NCI-H345 (cell line): Measurements from ENCODE around the gene GABRA5.
"Not testable (repeated sequence)": the region's sequence is repeated elsewhere in the genome, so short reads cannot be mapped to it uniquely, and the experiment has no call there.

ENCODE experiments used
- DNase-seq: peaks from one replicate; lab custom pipeline; 2025; lab: John Stamatoyannopoulos, UW

The GABRA5 gene

DNA sequence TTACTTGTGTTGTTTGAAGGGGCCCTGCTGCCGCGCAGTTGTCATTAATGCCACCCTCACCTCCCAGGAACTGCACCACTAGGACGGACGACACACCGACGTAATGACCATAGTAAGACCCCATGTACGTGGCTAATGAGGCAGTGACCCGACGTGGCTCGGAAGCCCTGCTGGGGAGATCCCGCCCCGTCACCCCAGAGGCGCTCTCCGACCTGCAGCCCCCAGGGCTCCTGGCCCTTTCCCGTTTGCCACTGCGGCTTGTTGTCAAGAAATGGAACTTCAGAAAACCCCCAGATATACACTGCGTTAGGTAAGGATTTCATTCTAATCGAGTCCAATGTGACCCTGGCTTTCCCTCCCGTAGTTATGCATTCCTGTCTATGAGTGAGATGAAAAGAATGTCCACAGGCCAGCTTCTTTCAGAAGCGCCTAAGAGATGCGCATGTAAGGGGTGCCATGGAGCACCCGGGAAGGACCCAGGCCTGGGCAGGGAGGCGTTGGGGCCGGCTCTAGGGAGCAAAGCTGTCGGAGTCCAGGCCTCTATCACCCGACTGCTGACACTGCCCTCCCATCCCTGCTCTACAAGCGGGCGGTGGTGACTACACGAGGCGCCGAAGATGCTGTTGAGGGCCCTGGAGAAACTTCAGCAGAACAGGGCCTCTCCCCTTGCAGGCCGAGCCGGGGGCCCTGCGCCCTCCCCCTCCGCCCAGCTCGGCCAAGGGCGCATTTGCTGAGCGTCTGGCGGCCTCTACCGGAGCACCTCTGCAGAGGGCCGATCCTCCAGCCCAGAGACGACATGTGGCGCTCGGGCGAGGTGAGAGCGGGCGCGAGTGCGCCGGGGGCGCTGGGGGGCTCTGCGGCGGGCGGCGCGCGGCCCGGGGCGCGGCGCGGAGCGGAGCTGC, at the start of gene GABRA5:
Gene GABRA5, plus strand, starts transcription at position 765 of the 902 bp plus-strand sequence. CDS start 2,187 bp downstream, outside the sequence.
- peak; percentile 26 for DNase-seq

- not testable (repeated sequence) for DNase-seq
These were observed 35.7 kb upstream of the GABRA5 start for GRCh38 chr15:26831191-26831590.

DNA sequence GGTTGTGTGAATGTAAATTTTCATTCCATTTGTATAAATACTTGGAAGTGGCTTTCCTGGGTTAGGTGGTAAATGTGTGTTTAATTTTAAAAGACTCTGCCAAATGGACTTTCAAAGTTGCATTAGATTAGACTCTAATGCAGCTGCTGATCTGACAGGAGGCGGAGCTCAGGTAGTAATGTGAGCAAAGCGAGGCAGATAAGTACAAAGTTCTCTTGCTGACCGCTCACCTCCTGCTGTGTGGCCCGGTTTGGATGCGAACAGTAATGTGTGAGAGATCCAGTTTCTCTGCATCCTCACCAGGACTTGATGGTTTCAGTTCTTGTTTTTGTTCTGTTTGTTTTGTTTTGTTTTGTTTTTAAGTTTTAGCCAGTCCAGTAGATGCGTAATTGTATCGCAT, 34.9 kb upstream of the GABRA5 start:
- DNase-seq, result no peak

DNA sequence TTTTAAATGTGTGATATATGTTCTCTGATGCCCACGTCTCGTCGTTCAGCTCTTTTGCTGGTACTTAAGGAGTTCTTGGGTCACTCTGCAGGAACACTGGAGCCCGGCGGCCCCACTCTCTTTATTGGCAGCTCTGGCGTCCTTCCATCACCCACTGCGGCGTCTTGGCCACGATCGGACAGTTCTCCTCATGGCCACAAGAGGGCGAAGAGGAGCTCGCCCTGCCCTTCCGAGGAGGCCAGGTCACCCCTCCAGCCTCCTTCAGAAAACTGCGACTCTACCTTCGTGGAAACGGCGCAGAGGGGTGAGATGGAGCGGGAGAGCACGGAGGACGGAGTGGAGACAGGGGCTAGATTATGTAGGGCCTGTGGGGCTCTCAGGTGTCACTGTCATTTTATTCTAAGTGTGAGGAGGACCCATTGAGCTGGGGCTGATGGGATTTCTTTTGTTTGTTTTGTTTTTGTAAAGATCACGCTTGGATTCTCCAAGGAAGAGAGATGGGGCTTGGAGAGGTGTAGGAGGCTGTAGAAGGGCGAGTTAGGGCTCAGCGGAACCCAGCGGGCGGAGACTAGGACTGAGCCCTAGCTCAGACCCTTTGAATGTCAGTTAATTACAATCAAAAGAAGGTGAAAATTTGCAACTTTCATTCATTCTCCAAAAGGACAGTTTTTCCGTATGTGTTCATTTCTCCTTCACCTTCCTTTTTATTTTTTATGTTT, 28.0 kb upstream of the GABRA5 start:
- DNase-seq, result no peak

DNA sequence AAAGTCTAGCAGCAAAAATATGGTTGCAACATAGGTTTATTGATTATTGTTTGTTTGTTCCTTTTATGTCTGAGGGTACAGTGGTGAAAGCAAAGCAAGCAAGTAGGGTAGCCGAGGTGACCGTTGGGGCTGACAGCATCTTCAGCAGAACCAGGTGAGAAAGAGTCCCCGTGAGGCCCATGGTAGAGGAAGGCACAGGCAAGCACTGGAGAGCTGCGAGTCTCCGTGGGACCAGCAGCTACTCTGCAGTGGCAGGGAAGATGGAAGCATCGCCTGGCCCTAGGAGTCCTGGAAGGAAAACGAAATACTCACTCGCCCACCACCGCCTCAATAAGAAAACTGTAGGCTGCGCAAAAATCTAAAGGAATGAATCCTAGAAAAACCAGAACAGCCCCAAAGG, 25.3 kb upstream of the GABRA5 start:
- no peak for DNase-seq

DNA sequence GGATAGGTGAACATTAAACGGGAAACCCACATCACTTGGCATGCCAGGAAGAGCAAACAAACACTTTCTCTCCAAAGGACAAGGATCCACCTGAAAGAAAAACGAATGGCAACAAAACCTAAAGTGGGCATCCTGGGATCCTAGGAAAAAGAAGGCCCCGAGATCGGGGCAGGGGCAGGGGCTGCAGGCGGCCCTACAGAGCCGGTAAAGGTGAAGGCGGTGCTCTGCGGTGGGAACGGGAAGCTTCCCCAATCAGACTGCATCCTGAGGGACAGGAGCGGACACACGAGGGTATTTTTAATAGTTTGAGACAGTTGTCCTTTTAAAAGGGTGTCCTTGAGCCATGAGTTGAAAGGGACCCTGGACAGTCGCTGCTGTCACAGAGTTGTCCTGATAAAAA, 24.9 kb upstream of the GABRA5 start:
- DNase-seq, result no peak

GRCh38 chr15:26842391-26842790, 24.5 kb upstream of the GABRA5 start:
- DNase-seq, result no peak

DNA sequence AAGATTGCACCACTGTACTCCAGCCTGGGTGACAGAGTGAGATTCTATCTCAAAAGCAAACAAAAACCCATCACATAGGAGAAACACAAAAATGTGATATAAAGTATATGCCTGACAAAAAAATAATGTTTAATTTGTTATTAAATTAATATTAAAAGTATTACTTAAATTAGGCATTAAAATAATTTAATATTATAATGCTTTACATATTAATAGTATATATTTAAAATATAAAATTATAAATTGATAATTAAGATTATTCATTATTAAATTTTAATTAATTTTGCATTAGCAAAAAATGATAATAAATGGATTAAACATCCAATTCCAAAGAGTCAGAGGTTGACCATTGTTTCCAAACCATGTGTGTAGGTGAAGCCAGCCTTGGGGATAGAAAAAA, 22.0 kb upstream of the GABRA5 start:
- DNase-seq, result no peak

GRCh38 chr15:26848498-26848897, 18.4 kb upstream of the GABRA5 start:
- no peak for DNase-seq

DNA sequence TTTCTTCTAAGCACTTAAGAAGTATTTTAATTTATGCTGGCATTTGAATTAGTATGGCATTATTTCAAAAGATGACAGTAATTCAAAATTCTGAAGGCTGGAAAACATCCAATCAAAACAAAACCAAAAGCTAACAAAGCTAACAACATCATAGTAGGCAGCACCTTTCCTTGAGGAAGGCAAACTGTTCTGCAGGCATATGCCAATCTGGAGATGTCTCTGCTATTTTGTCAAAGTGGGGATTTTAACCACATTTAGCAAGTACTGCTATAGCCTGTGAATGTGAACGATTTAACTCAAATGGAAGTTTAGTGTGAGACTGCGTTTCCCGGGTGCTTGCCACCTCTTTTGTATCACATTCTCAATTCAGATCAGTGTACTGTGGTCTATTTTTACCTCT, 16.7 kb upstream of the GABRA5 start:
- no peak for DNase-seq

DNA sequence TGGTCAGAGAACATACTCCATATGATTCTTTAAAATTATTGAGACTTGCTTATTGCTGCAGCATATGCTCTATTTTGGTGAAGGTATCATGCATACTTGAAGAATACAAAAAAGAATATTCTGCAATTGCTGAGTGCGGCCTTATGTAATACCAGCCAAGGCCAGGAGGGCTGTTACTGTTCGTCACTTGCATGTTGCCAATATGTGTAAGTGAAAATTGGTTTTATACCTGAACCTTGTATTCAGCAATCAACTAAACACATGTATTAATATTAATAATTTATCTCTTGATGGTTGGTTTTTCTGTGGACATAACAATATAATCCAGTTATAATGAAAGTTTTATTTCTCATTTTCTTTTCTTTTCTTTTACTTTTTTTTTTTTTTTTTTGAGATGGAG, 13.9 kb upstream of the GABRA5 start:
- DNase-seq, result no peak

- no peak for DNase-seq
These were observed 12.4 kb upstream of the GABRA5 start for GRCh38 chr15:26854435-26854834.

DNA sequence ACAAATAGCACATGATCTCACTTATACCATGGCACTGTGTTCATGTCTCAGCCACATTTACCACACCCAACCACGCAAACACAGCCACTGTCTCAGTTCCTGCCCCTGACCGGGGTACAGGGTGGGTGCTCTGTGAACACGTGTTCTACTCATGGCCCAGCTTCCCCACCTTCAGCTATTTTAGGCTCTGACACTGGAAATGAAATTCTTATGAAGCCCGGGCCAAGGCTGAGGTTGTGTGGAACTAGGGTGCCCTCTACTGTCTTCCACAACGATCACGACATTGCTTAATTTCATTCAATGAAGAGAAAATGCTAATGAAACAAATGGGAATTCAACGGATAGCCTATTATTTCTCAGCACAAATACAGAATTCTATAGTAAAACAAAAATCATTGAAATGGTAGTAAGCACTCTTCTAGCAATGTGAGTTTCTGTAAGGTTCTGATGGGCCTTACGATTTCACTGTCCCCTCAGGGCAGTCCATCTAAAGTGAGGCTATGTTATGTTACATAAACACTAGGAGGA, 2.1 kb upstream of the GABRA5 start:
- peak; percentile 12 for DNase-seq

GRCh38 chr15:26867200-26868007, 542 bp downstream of the GABRA5 start:
- no peak for DNase-seq

- DNase-seq, result no peak
These were observed 1.3 kb downstream of the GABRA5 start for GRCh38 chr15:26868029-26868685.

- no peak for DNase-seq
These were observed 2.8 kb downstream of the GABRA5 start for GRCh38 chr15:26869628-26870027.

DNA sequence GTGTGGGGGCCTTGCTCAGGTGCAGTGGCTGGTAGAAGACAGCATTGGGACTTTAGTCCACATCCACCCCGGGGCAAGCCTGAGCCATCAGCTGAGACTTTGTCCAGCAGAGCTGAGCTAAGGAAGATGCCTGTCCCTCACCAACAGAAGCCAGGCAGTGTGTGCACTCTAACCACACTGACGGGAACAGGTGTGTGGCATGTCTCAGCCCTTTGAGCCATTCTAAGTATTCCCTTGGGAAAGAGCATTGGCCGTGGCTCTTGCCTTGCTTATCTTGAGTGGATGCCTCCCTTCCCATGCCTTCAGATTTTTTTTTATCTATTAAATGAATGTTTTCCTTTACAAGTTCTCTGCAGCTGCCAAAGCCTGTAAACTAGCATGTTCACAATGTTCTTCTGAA, 3.5 kb downstream of the GABRA5 start:
- DNase-seq, result no peak

GRCh38 chr15:26872206-26872605, 5.3 kb downstream of the GABRA5 start:
- DNase-seq, result no peak

DNA sequence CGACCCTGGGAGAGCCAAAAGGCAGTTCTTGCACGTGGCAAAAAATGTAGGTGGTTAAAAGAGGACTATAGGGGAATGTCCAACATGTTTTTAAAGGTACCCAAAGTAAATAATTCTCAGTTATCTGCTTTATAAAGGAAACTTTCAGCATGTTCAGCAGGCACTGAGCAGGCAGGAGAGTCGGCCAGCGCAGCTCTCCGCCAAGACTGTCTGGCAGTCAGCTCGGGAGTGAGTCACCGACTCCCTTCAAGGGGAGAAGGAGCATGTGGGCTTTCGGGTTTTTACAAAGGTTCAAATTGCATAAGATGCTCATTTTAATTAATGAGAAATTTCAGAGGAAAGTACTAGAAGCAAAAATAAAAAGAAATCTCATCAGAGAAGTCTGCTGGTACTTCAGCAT, 7.0 kb downstream of the GABRA5 start:
- DNase-seq, result no peak

GRCh38 chr15:26874774-26875475, 8.1 kb downstream of the GABRA5 start:
- DNase-seq, result no peak

DNA sequence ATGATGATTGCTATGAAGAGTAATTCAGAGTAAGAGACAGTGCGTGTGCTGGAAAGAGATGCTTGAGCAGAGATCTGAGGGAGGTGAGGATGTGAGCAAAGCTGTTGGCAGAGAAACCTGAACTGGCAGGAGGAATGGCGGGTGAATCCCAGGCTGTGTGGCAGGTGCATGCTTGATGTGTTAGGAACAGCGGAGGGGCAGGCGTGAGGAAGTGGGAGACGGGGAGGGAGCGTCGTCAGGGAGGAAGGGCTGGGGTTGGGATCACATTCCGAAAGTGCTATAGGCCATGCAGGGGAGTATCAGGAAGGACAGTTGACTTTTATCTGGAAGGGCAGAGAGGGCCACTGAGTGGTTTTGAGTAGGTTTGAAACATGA, 8.6 kb downstream of the GABRA5 start:
- no peak for DNase-seq
